Left ventricle myocardium inferior (tissue), 1 donor: ENCODE measurements around the gene PTGES2. TPM values are rescaled to one million over a fixed set of nuclear protein-coding genes. Genes with fewer than 3 reads are reported as not detected.
"Not testable (repeated sequence)": the region's sequence is repeated elsewhere in the genome, so short reads cannot be mapped to it uniquely, and the experiment has no call there.

Experiments
- DNase-seq: peaks from one replicate; pipeline ENCODE4 v3.0.0-alpha.2; 2020
- H3K27ac ChIP-seq: fragments of 200-600 bp; replicated peaks from 2 replicates; pipeline ENCODE4 v1.8.0; 2021
- H3K27me3 ChIP-seq: fragments of 200-600 bp; 2 replicates; pipeline ENCODE4 v1.8.0; 2021; ENCODE audit warnings: low read depth
- H3K36me3 ChIP-seq: fragments of 200-600 bp; 2 replicates; pipeline ENCODE4 v1.8.0; 2021
- H3K4me1 ChIP-seq: fragments of 200-600 bp; 2 replicates; pipeline ENCODE4 v1.8.0; 2021
- H3K4me3 ChIP-seq: fragments of 200-600 bp; 2 replicates; pipeline ENCODE4 v1.8.0; 2021; ENCODE audit warnings: mild to moderate bottlenecking, moderate library complexity
- H3K9me3 ChIP-seq: fragments of 200-600 bp; replicated peaks from 2 replicates; pipeline ENCODE4 v1.8.0; 2021
- CTCF ChIP-seq: fragments of 200-600 bp; IDR thresholded peaks from 2 replicates; pipeline ENCODE4 v1.8.0; 2021; ENCODE audit warnings: antibody characterized with exemption, mild to moderate bottlenecking, borderline replicate concordance
- intact Hi-C: fragments of 100-400 bp; cut with micrococcal nuclease; formaldehyde crosslinking; loops from one replicate; pipeline ENCODE4 v1.11.0; 2022
- total RNA-seq: library from RNA; stranded (reverse); fragmentation: NEBNext Ultra II Directional; extraction: Animal tissue kit (Norgen Biotek cat#: 25700); gene quantifications from one replicate; pipeline ENCODE4 v1.2.1, GENCODE V29; 2021
- donor health status: DM: no; HTN: yes; CAD: no; lungs with severe emphysema.

The PTGES2 gene
- total RNA-seq, 1 donor from 2014 or later = 141 TPM

- no peak overlapping the region for H3K27ac ChIP-seq
- peaks cover 27% of the 10 kb centered on the region for H3K36me3 ChIP-seq
- H3K9me3 ChIP-seq = no peaks in the 10 kb centered on the region
- no peak overlapping the region for H3K4me3 ChIP-seq
- DNase-seq = peak; percentile 12
- H3K27me3 ChIP-seq = no peaks in the 10 kb centered on the region
- intact Hi-C loops = loop anchor here (10.0 kb wide), 1 partner anchor 169 kb away; no protein-coding TSS in a partner anchor
- peaks cover 22% of the 10 kb centered on the region for H3K4me1 ChIP-seq
- no peak for TF ChIP-seq CTCF
Measured at GRCh38 chr9:128113526-128114325, 13.8 kb downstream of the PTGES2 start.

- Histone ChIP-seq H3K36me3 (peaks cover 47% of the 10 kb centered on the region), H3K4me1 (peaks cover 19% of the 10 kb centered on the region)
- intact Hi-C loops = loop anchor here (10.0 kb wide), 1 partner anchor 167 kb away; no protein-coding TSS in a partner anchor
- not testable (repeated sequence) for H3K9me3 ChIP-seq, H3K27me3 ChIP-seq, H3K27ac ChIP-seq, H3K4me3 ChIP-seq
- DNase-seq = peak; percentile 9
Measured at GRCh38 chr9:128111726-128112125, 15.8 kb downstream of the PTGES2 start.

GRCh38 chr9:128109050-128109709, 18.3 kb downstream of the PTGES2 start:
- H3K9me3 ChIP-seq = no peaks in the 10 kb centered on the region
- TF ChIP-seq CTCF = no peak
- intact Hi-C loops = no loop called here
- peak; percentile 10 for DNase-seq
- no peak overlapping the region for H3K27ac ChIP-seq
- no peaks in the 10 kb centered on the region for H3K27me3 ChIP-seq
- H3K4me3 ChIP-seq = no peak overlapping the region
- peaks cover 59% of the 10 kb centered on the region for H3K36me3 ChIP-seq
- peaks cover 19% of the 10 kb centered on the region for H3K4me1 ChIP-seq

GRCh38 chr9:128108269-128109049, 19.1 kb downstream of the PTGES2 start:
- intact Hi-C loops = no loop called here
- Histone ChIP-seq H3K4me1 (peaks cover 20% of the 10 kb centered on the region), H3K36me3 (peaks cover 60% of the 10 kb centered on the region), H3K27ac (no peak overlapping the region), H3K4me3 (no peak overlapping the region), H3K9me3 (no peaks in the 10 kb centered on the region), H3K27me3 (no peaks in the 10 kb centered on the region)
- no peak for TF ChIP-seq CTCF
- DNase-seq = peak; percentile 5

- intact Hi-C loops = no loop called here
Measured at GRCh38 chr9:128107468-128108268, 19.9 kb downstream of the PTGES2 start.

More at GRCh38 chr9:128107468-128108268, 19.9 kb downstream of the PTGES2 start:
- TF ChIP-seq CTCF = no peak
- no peak overlapping the region for H3K27ac ChIP-seq
- H3K36me3 ChIP-seq = peaks cover 65% of the 10 kb centered on the region
- DNase-seq = peak; percentile 13
- H3K9me3 ChIP-seq = no peaks in the 10 kb centered on the region
- H3K4me1 ChIP-seq = peaks cover 28% of the 10 kb centered on the region
- no peaks in the 10 kb centered on the region for H3K27me3 ChIP-seq
- H3K4me3 ChIP-seq = no peak overlapping the region
